Choroid plexus epithelial cell (primary cell): ENCODE measurements around the gene LGALS16.

Experiments used
- DNase-seq: peaks from one replicate; pipeline ENCODE4 v3.0.0-alpha.2; 2010; ENCODE audit warnings: low read depth
- H3K4me3 ChIP-seq: 2 replicates; pipeline ENCODE4 v1.5.1; 2011; ENCODE audit warnings: low read depth, mild to moderate bottlenecking, control low read depth, low read length, moderate library complexity
- CTCF ChIP-seq: conservative IDR thresholded peaks from 2 replicates; pipeline ENCODE4 v1.5.1; 2011; ENCODE audit warnings: low read depth, mild to moderate bottlenecking, control low read depth, inconsistent platforms, low read length, moderate library complexity

Gene LGALS16

GRCh38 chr19:39631178-39631577 lies 24.5 kb upstream of the LGALS16 start:
- no peak overlapping the region for H3K4me3 ChIP-seq
- TF ChIP-seq CTCF, result no peak
- no peak for DNase-seq

DNA sequence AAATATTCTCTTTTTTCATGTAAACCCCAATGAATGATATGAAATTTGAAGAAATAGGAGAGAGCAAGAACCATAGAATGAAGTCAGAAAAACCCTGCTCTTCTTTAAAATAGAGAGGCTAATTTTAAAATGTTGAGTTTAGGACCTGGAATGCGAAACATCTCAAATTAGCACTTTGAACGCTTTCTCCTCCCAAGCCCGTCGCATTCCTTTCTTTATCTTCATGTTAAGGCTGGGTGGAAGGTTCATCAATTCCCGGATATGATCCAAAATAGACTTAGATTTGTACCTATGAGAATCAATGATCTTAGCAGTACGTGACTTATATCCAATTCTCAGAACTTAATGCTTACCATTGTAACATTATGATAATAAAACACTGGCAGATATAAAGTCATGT lies 24.1 kb upstream of the LGALS16 start:
- DNase-seq, result no peak
- no peak overlapping the region for H3K4me3 ChIP-seq
- TF ChIP-seq CTCF, result no peak

- DNase-seq, result no peak
- TF ChIP-seq CTCF, result no peak
- no peak overlapping the region for H3K4me3 ChIP-seq
These were observed 17.8 kb upstream of the LGALS16 start for GRCh38 chr19:39637891-39638290.

GRCh38 chr19:39641773-39642172 lies 13.9 kb upstream of the LGALS16 start:
- no peak for TF ChIP-seq CTCF
- DNase-seq, result no peak
- H3K4me3 ChIP-seq, result no peak overlapping the region

- no peak for DNase-seq
- TF ChIP-seq CTCF, result no peak
- H3K4me3 ChIP-seq, result no peak overlapping the region
These were observed 12.1 kb upstream of the LGALS16 start for GRCh38 chr19:39643591-39643990.

- no peak overlapping the region for H3K4me3 ChIP-seq
- no peak for TF ChIP-seq CTCF
- DNase-seq, result peak; percentile 33
These were observed 9.8 kb upstream of the LGALS16 start for GRCh38 chr19:39645800-39646411.

- no peak overlapping the region for H3K4me3 ChIP-seq
- TF ChIP-seq CTCF, result no peak
- DNase-seq, result no peak
These were observed 7.8 kb upstream of the LGALS16 start for GRCh38 chr19:39647918-39648317.
